H1 (cell line): ENCODE results near the gene ZKSCAN8. TPM values are rescaled to one million over a fixed set of nuclear protein-coding genes. Genes with fewer than 3 reads are reported as not detected.

Experiments
- CTCF ChIA-PET: fragments of 300-600 bp; sonication (Branson Sonifier 250); formaldehyde crosslinking; loops from one replicate; lab custom pipeline; 2021; ENCODE audit not compliant: partially characterized antibody; lab: Charles Lee
- POLR2A ChIA-PET: fragments of 300-600 bp; sonication (Branson Sonifier 250); formaldehyde crosslinking; loops from one replicate; lab custom pipeline; 2021; ENCODE audit warnings: inconsistent platforms; ENCODE audit not compliant: partially characterized antibody; lab: Charles Lee
- DNase-seq, 2 experiments: peaks; one replicate each; pipeline versions ENCODE4 v3.0.0 to v3.0.0-alpha.2; 2010 to 2022; ENCODE audit warnings: low spot score in 2 of 2, low read depth in 1 of 2, mixed read lengths in 1 of 2
- FAIRE-seq: peaks from 2 replicates; lab custom pipeline; 2011; peaks lifted over from hg19 to GRCh38; lab: Jason Lieb, UNC
- H2AFZ ChIP-seq: 2 replicates; pipeline ENCODE4 v1.8.1; 2012; ENCODE audit warnings: low read length, inconsistent platforms
- H2AK5ac ChIP-seq: 2 replicates; pipeline ENCODE4 v1.6.1; 2013; ENCODE audit warnings: low read depth, low read length
- H2BK120ac ChIP-seq: replicated peaks from 2 replicates; pipeline ENCODE3; 2013; ENCODE audit warnings: low read depth, low read length, inconsistent platforms
- H2BK12ac ChIP-seq: 2 replicates; pipeline ENCODE4 v1.6.1; 2013; ENCODE audit warnings: low read depth, low read length
- H2BK15ac ChIP-seq: 2 replicates; pipeline ENCODE4 v1.6.1; 2013; ENCODE audit warnings: low read length
- H2BK20ac ChIP-seq: 2 replicates; pipeline ENCODE4 v1.6.1; 2013; ENCODE audit warnings: low read length
- H2BK5ac ChIP-seq: 2 replicates; pipeline ENCODE4 v1.6.1; 2013; ENCODE audit warnings: low read depth, low read length
- H3K14ac ChIP-seq: 2 replicates; pipeline ENCODE4 v1.6.1; 2013; ENCODE audit warnings: inconsistent platforms; ENCODE audit not compliant: insufficient read length
- H3K18ac ChIP-seq: 2 replicates; pipeline ENCODE4 v1.6.1; 2013; ENCODE audit warnings: low read length; ENCODE audit errors: extremely low read depth
- H3K23ac ChIP-seq: 2 replicates; pipeline ENCODE4 v1.6.1; 2013; ENCODE audit warnings: inconsistent platforms; ENCODE audit not compliant: insufficient read length
- H3K23me2 ChIP-seq: 2 replicates; pipeline ENCODE4 v1.6.1; 2013; ENCODE audit warnings: low read depth, low read length
- H3K27ac ChIP-seq: 2 replicates; pipeline ENCODE4 v1.6.1; 2011; ENCODE audit warnings: low read depth, low read length, inconsistent platforms
- H3K27me3 ChIP-seq, 4 experiments: replicated peaks in 1 of 4; 1 replicate in 1 of 4; 2 replicates in 3 of 4; pipeline versions ENCODE4 v1.6.1 to v1.8.1; 2011 to 2013; ENCODE audit warnings: low read length in 3 of 4, mild to moderate bottlenecking in 3 of 4, inconsistent platforms in 2 of 4, mixed read lengths in 2 of 4, moderate library complexity in 1 of 4; ENCODE audit not compliant: control insufficient read depth in 3 of 4, insufficient read depth in 3 of 4; ENCODE audit errors: extremely low read depth in 1 of 4
- H3K36me3 ChIP-seq, 4 experiments: 2 replicates each; pipeline versions ENCODE4 v1.6.1 to v1.8.1; 2011 to 2013; ENCODE audit warnings: mild to moderate bottlenecking in 4 of 4, low read length in 3 of 4, moderate library complexity in 2 of 4, control low read depth in 1 of 4, inconsistent platforms in 1 of 4; ENCODE audit not compliant: insufficient read depth in 4 of 4, control insufficient read depth in 2 of 4
- H3K4ac ChIP-seq: replicated peaks from 2 replicates; pipeline ENCODE3; 2013; ENCODE audit warnings: low read length, low read depth, mixed read lengths, inconsistent platforms; ENCODE audit not compliant: insufficient read length
- H3K4me1 ChIP-seq, 4 experiments: replicated peaks in 1 of 4; 1 replicate in 1 of 4; 2 replicates in 3 of 4; pipeline versions ENCODE4 v1.6.1 to v1.8.1; 2011 to 2013; ENCODE audit warnings: low read length in 3 of 4, inconsistent platforms in 2 of 4, mixed read lengths in 1 of 4; ENCODE audit not compliant: insufficient read depth in 4 of 4, control insufficient read depth in 3 of 4
- H3K4me2 ChIP-seq, 2 experiments: 2 replicates each; pipeline versions ENCODE4 v1.6.1 to v1.8.1; 2011 to 2013; ENCODE audit warnings: low read depth in 2 of 2, low read length in 2 of 2, control low read depth in 1 of 2, inconsistent platforms in 1 of 2, mild to moderate bottlenecking in 1 of 2; ENCODE audit not compliant: insufficient read depth in 1 of 2
- H3K4me3 ChIP-seq, 4 experiments: fragments of 200-600, 300-600 bp in 1 of 4; sonication (generic), shearing (Covaris generic), sonication (Bioruptor Twin) in 1 of 4; 2 replicates each; pipeline versions ENCODE4 v1.5.1 to v1.8.1; 2011 to 2016; ENCODE audit warnings: low read length in 4 of 4, low read depth in 3 of 4, control low read depth in 2 of 4, inconsistent platforms in 2 of 4, mild to moderate bottlenecking in 2 of 4, mixed read lengths in 1 of 4, moderate library complexity in 1 of 4; ENCODE audit not compliant: insufficient read depth in 2 of 4; ENCODE audit errors: extremely low read depth in 1 of 4
- H3K56ac ChIP-seq: replicated peaks from 2 replicates; pipeline ENCODE3; 2013; ENCODE audit warnings: low read depth, mild to moderate bottlenecking, mixed read lengths, low read length, inconsistent platforms; ENCODE audit not compliant: insufficient read length
- H3K79me1 ChIP-seq: 2 replicates; pipeline ENCODE4 v1.6.1; 2013; ENCODE audit warnings: low read depth, low read length, control low read depth
- H3K79me2 ChIP-seq, 2 experiments: 2 replicates each; pipeline versions ENCODE4 v1.6.1 to v1.8.1; 2012 to 2013; ENCODE audit warnings: low read length in 2 of 2, mild to moderate bottlenecking in 2 of 2, inconsistent platforms in 1 of 2; ENCODE audit not compliant: insufficient read depth in 2 of 2, control insufficient read depth in 1 of 2
- H3K9ac ChIP-seq, 4 experiments: replicated peaks in 1 of 4; 1 replicate in 1 of 4; 2 replicates in 3 of 4; pipeline versions ENCODE4 v1.6.1 to v1.8.1; 2011 to 2013; ENCODE audit warnings: low read depth in 3 of 4, low read length in 3 of 4, control low read depth in 2 of 4, mild to moderate bottlenecking in 2 of 4, moderate library complexity in 2 of 4, inconsistent platforms in 1 of 4; ENCODE audit errors: extremely low read depth in 1 of 4
- H3K9me3 ChIP-seq, 2 experiments: 2 replicates each; pipeline versions ENCODE4 v1.6.1 to v1.8.1; 2012 to 2013; ENCODE audit warnings: mild to moderate bottlenecking in 2 of 2, moderate library complexity in 2 of 2, control low read depth in 1 of 2, inconsistent platforms in 1 of 2, low read depth in 1 of 2, low read length in 1 of 2, mixed read lengths in 1 of 2; ENCODE audit not compliant: insufficient read depth in 2 of 2
- H4K20me1 ChIP-seq, 2 experiments: replicated peaks in 1 of 2; 2 replicates each; pipeline versions ENCODE3 to v1.8.1; 2011 to 2013; ENCODE audit warnings: inconsistent platforms in 2 of 2, low read length in 2 of 2, mild to moderate bottlenecking in 1 of 2; ENCODE audit not compliant: insufficient read depth in 2 of 2, control insufficient read depth in 1 of 2
- H4K5ac ChIP-seq: 2 replicates; pipeline ENCODE4 v1.6.1; 2013; ENCODE audit warnings: low read length, low read depth, mixed read lengths, inconsistent platforms; ENCODE audit not compliant: insufficient read length
- H4K8ac ChIP-seq: 2 replicates; pipeline ENCODE4 v1.8.0; 2013; ENCODE audit warnings: mild to moderate bottlenecking, moderate library complexity, low read length, inconsistent platforms; ENCODE audit not compliant: insufficient read depth; ENCODE audit errors: extremely low read depth
- H4K91ac ChIP-seq: replicated peaks from 2 replicates; pipeline ENCODE3; 2013; ENCODE audit warnings: low read length, mixed read lengths, inconsistent platforms; ENCODE audit not compliant: insufficient read length
- CBX5 ChIP-seq: fragments of 300-800, 300-1000 bp; sonication (generic); IDR thresholded peaks from 2 replicates; pipeline ENCODE4 v1.7.1; 2016; ENCODE audit warnings: antibody characterized with exemption, low read length, low read depth
- WGBS, 2 experiments: shearing (Covaris generic) in 1 of 2; methylation state at CpG; one replicate each; pipeline versions ENCODE4 v1.1.6 to v1.1.7; 2013 to 2015; ENCODE audit warnings: low lambda C conversion rate in 2 of 2, mixed read lengths in 2 of 2, inconsistent platforms in 1 of 2, low coverage in 1 of 2, missing lambda C conversion rate in 1 of 2; ENCODE audit not compliant: insufficient replicate concordance in 2 of 2, insufficient coverage in 1 of 2, insufficient read length in 1 of 2; ENCODE audit errors: extremely low coverage in 1 of 2, missing lambda C conversion rate in 1 of 2; 5-methylcytosine and 5-hydroxymethylcytosine counted together
- polyA plus RNA-seq, 7 experiments: library from polyadenylated mRNA; depleted of rRNA in 3 of 7; stranded (reverse) in 5 of 7; unstranded in 2 of 7; fragments of >200 nt in 5 of 7; fragments of 200-250 nt in 2 of 7; gene quantifications; 1 replicate in 5 of 7; 2 replicates in 1 of 7; 4 replicates in 1 of 7; pipeline versions ENCODE4 v1.2.1 to v1.2.3, GENCODE V29; 2011 to 2013; ENCODE audit warnings: missing spikeins in 2 of 7, mixed read lengths in 2 of 7
- total RNA-seq: library from RNA; stranded (reverse); fragmentation: NEBNext Ultra II Directional; extraction: Animal tissue kit (Norgen Biotek cat#: 25700); gene quantifications from 2 replicates; pipeline ENCODE4 v1.2.1, GENCODE V29; 2021
- TF ChIP-seq, protein P1 (sequence below): IDR thresholded peaks from 2 replicates; pipeline ENCODE4 v1.6.1; 2012; ENCODE audit warnings: low read length, inconsistent platforms
- TF ChIP-seq, protein P2 (sequence below): IDR thresholded peaks from 2 replicates; pipeline ENCODE4 v1.6.1; 2012; ENCODE audit warnings: inconsistent platforms

Gene ZKSCAN8
- total and polyA plus RNA-seq, 2 of the 8 experiments (the other 6 are each of a cell fraction or from before 2014, with no cell fraction given), result 10.7 to 24.1 TPM

DNA sequence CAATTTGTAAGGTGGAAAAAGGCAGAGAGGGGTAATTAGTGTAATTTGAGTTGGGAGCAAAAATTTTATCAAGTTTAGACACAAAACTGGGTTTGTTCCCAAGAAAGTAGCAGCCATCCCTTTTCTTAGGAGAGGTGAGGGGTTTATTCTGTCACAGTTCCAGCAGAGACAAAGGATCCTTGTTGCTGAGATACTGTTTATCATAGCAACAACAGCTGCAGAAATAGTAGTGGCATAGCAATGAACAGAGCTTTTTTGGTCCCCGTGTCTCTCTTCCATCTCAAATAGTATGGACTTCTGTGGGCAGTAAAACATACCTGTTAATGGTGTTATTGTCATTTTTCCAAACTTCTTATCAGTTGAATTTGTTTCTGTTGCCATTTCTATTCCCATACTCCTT, 23.9 kb downstream of the ZKSCAN8 start:
- H3K27ac ChIP-seq, result no peak overlapping the region
- no peak for TF ChIP-seq CBX5
- TF ChIP-seq, protein P1, sequence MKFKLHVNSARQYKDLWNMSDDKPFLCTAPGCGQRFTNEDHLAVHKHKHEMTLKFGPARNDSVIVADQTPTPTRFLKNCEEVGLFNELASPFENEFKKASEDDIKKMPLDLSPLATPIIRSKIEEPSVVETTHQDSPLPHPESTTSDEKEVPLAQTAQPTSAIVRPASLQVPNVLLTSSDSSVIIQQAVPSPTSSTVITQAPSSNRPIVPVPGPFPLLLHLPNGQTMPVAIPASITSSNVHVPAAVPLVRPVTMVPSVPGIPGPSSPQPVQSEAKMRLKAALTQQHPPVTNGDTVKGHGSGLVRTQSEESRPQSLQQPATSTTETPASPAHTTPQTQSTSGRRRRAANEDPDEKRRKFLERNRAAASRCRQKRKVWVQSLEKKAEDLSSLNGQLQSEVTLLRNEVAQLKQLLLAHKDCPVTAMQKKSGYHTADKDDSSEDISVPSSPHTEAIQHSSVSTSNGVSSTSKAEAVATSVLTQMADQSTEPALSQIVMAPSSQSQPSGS, result no peak
- TF ChIP-seq, protein P2, sequence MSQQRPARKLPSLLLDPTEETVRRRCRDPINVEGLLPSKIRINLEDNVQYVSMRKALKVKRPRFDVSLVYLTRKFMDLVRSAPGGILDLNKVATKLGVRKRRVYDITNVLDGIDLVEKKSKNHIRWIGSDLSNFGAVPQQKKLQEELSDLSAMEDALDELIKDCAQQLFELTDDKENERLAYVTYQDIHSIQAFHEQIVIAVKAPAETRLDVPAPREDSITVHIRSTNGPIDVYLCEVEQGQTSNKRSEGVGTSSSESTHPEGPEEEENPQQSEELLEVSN, result no peak
- TF ChIP-seq, all 59 proteins: peak for 0
- ChIA-PET CTCF (no interaction called here), POLR2A (no interaction called here)
- FAIRE-seq, result no peak
- Histone ChIP-seq H4K8ac (no peak overlapping the region), H3K79me1 (no peaks in the 10 kb centered on the region), H3K23me2 (peaks cover 2% of the 10 kb centered on the region; the same call in 1 of the 2 replicates), H3K23ac (no peak overlapping the region), H3K9me3 (no peaks in the 10 kb centered on the region), H3K4me3 (no peak overlapping the region), H3K18ac (no peak overlapping the region), H3K14ac (no peak overlapping the region), H3K27me3 (peaks cover 0 to 4% (median 0%) of the 10 kb centered on the region in 4 experiments; a peak in 3 of 7 replicates), H3K4me2 (no peak overlapping the region), H4K20me1 (no peaks in the 10 kb centered on the region), H2AK5ac (no peak overlapping the region), H2BK5ac (no peak overlapping the region), H2BK15ac (no peak overlapping the region), H3K4me1 (peaks cover 0 to 3% (median 0%) of the 10 kb centered on the region in 4 experiments; a peak in 1 of 7 replicates), H2BK20ac (no peak overlapping the region), H3K36me3 (0 out of 8 replicates have a peak, but pooled peaks cover 0 to 4% (median 0%) of the 10 kb centered on the region in 4 experiments), H3K56ac (no peak overlapping the region), H3K9ac (no peak overlapping the region), H2BK12ac (no peak overlapping the region), H4K91ac (no peak overlapping the region), H2BK120ac (no peak overlapping the region), H4K5ac (no peak overlapping the region), H3K4ac (no peak overlapping the region), H3K79me2 (no peaks in the 10 kb centered on the region), H2AFZ (no peak overlapping the region)
- DNase-seq, result no peak
- 91% methylated on average over 1 of the region's 1 CpG; no CpG with 5 or more reads in 1 of the 2 experiments for WGBS, 2 experiments
